ENCODE data around the gene PKP2. TPM values are rescaled to one million over a fixed set of nuclear protein-coding genes. Genes with fewer than 3 reads are reported as not detected.

The PKP2 gene
- total RNA-seq (2014; rRNA removed; shearing (Covaris generic)) = not detected in 2 replicates
- not detected in 2 replicates for total RNA-seq (2022)
- Bru-seq, nascent RNA = percentile 10 among the genes with signal in this experiment
- BruChase-seq, experiment 1, labeled RNA remaining after a 6-hour chase = percentile 7 among the genes with signal in this experiment
- BruChase-seq, experiment 2, labeled RNA remaining after a 2-hour chase = percentile 10 among the genes with signal in this experiment
- long read RNA-seq = 0 reads

DNA sequence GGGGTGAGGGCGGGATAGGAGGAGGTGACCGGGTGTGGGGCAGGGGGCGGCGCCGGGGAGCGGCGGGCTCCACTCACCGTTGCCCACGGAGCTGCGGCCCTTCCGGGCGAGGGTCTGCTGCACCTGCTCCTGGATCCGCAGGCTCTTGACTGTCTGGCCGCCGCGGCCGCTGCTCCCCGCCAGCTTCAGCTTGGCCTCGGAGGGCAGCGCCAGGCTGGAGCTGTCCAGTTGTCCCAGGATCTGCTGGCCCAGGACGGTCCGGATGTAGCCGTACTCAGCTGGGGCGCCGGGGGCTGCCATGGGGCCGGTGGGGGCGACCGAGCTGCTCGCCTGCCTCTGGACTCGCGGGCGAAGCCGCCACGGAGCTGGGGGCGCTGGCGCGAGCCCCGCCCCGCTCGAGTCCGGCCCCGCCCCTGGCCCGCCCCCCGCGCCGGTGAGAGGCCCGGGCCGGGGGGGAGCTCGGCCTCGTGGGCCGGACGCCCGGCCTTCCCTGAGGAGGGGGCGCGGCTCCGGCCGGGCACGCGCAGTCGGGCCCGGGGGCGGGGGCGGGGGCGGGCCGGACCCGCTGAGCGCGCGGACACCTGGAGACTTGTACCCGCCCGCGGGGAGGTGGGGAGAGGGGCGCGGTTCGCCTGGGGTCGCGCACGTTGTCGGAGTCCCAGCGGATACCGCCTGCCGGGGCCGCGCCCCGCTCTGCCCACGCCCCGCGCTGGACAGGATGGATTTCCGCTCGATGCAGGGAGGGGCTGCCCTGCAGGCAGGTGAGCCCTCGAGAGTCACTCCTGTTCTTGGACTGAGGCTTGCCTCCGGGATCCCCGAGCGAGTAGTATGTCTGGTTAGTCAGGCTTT, at the start of gene PKP2:
Gene PKP2 (minus strand): TSS at position 346 of the 849 bp plus-strand sequence. CDS start 46 bp downstream, at position 300.
- no peak for TF ChIP-seq EZH2phosphoT487 (IDR thresholded peaks at IDR 0.05; ENCODE audit: borderline replicate concordance, low read depth, low read length)
- TF ChIP-seq, protein P1, sequence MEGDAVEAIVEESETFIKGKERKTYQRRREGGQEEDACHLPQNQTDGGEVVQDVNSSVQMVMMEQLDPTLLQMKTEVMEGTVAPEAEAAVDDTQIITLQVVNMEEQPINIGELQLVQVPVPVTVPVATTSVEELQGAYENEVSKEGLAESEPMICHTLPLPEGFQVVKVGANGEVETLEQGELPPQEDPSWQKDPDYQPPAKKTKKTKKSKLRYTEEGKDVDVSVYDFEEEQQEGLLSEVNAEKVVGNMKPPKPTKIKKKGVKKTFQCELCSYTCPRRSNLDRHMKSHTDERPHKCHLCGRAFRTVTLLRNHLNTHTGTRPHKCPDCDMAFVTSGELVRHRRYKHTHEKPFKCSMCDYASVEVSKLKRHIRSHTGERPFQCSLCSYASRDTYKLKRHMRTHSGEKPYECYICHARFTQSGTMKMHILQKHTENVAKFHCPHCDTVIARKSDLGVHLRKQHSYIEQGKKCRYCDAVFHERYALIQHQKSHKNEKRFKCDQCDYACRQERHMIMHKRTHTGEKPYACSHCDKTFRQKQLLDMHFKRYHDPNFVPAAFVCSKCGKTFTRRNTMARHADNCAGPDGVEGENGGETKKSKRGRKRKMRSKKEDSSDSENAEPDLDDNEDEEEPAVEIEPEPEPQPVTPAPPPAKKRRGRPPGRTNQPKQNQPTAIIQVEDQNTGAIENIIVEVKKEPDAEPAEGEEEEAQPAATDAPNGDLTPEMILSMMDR (conservative IDR thresholded peaks at IDR 0.05; ENCODE audit: low read length) = no peak

DNA sequence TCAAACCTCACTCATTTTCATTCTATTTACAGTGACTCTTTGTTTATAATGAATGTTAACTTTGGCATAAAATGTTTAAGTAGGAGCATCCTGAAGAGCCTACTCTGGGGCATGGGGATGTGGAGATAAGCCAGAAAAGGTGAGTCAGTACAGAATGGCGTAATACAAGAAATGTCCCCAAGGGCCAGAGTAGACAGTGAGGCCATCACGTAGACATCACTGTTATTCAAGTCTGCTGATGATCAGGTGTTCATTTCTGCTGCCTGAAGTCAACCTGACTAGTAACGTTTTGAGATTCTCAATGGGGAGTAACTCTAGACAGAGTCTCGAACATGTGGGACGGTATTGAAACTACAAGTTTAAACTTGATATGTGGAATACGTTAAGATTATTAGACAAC, 47.6 kb upstream of the PKP2 start:
- no peaks in the 10 kb centered on the region for H3K9me3 ChIP-seq (ENCODE audit: low read length)
- ChIA-PET POLR2A (no interaction called here), CTCF (ENCODE audit: unreplicated experiment) (no interaction called here)
- H3K4me1 ChIP-seq (ENCODE audit: insufficient read depth, low read length, poor library complexity, severe bottlenecking) = no peaks in the 10 kb centered on the region
- no peak overlapping the region for H3K4me3 ChIP-seq (ENCODE audit: low read depth, low read length, poor library complexity, severe bottlenecking)
- no peak overlapping the region for H2AFZ ChIP-seq (ENCODE audit: low read length)
- H3K79me2 ChIP-seq (ENCODE audit: insufficient read depth, low read depth, low read length) = no peaks in the 10 kb centered on the region
- intact Hi-C loops (cut with micrococcal nuclease; ENCODE audit: unreplicated experiment) = no loop called here
- TF ChIP-seq, protein P1 (conservative IDR thresholded peaks at IDR 0.05; ENCODE audit: low read length) = no peak
- TF ChIP-seq EZH2phosphoT487 (IDR thresholded peaks at IDR 0.05; ENCODE audit: borderline replicate concordance, low read depth, low read length) = no peak
- no peaks in the 10 kb centered on the region for H4K20me1 ChIP-seq (ENCODE audit: insufficient read depth, low read length)
- no peak overlapping the region for H3K27ac ChIP-seq (ENCODE audit: low read depth, low read length, poor library complexity, severe bottlenecking)
- no peak overlapping the region for H3K4me2 ChIP-seq (ENCODE audit: low read length)
- no peaks in the 10 kb centered on the region for H3K9me2 ChIP-seq (ENCODE audit: insufficient read depth, low read length)
- H3K36me3 ChIP-seq (ENCODE audit: insufficient read depth, low read length) = no peaks in the 10 kb centered on the region
- no peak for DNase-seq (ENCODE audit: low spot score)
- BruUV-seq (replicated peaks) = no TSS peak

More for the DNA sequence above, at the start of gene PKP2:
- Histone ChIP-seq H3K4me2 (ENCODE audit: low read length) (no peak within 1 kb of the TSS), H3K9me3 (ENCODE audit: low read length) (no peaks in the 10 kb centered on the region), H3K4me3 (ENCODE audit: low read depth, low read length, poor library complexity, severe bottlenecking) (no peak within 1 kb of the TSS), H3K4me1 (ENCODE audit: insufficient read depth, low read length, poor library complexity, severe bottlenecking) (no peaks in the 10 kb centered on the region), H3K9me2 (ENCODE audit: insufficient read depth, low read length) (no peaks in the 10 kb centered on the region), H4K20me1 (ENCODE audit: insufficient read depth, low read length) (no peaks in the 10 kb centered on the region), H2AFZ (ENCODE audit: low read length) (no peak within 1 kb of the TSS), H3K27ac (ENCODE audit: low read depth, low read length, poor library complexity, severe bottlenecking) (no peak within 1 kb of the TSS), H3K36me3 (ENCODE audit: insufficient read depth, low read length) (no peaks in the 10 kb centered on the region), H3K79me2 (ENCODE audit: insufficient read depth, low read depth, low read length) (no peaks in the 10 kb centered on the region)
- ChIA-PET POLR2A (no interaction called here), CTCF (ENCODE audit: unreplicated experiment) (no interaction called here)
- no peak for DNase-seq (ENCODE audit: low spot score)
- intact Hi-C loops (cut with micrococcal nuclease; ENCODE audit: unreplicated experiment) = no loop called here
- BruUV-seq (replicated peaks) = no TSS peak

DNA sequence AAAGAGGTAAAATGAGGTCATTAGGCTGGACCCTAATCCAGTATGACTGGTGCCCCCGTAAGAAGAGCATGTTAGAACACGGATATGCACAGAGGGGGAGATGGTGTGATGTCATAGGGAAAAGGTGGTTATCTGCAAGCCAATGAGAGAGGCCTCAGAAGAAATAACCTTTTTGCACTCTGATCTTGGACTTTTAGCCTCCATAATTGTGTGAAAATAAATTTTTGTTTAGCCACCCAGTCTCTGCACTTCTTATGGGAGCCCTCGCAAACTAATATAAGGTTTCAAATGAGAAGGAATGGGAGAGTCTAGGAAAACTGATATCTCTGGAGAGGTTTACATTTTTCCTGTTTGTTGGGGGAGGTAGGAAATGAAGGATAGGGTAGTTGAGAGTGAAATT, 43.2 kb upstream of the PKP2 start:
- ChIA-PET POLR2A (no interaction called here), CTCF (ENCODE audit: unreplicated experiment) (no interaction called here)
- Histone ChIP-seq H3K36me3 (ENCODE audit: insufficient read depth, low read length) (no peaks in the 10 kb centered on the region), H4K20me1 (ENCODE audit: insufficient read depth, low read length) (no peaks in the 10 kb centered on the region; the same call in 1 of the 2 replicates), H3K4me2 (ENCODE audit: low read length) (no peak overlapping the region), H2AFZ (ENCODE audit: low read length) (no peak overlapping the region), H3K27ac (ENCODE audit: low read depth, low read length, poor library complexity, severe bottlenecking) (no peak overlapping the region), H3K9me3 (ENCODE audit: low read length) (no peaks in the 10 kb centered on the region), H3K4me3 (ENCODE audit: low read depth, low read length, poor library complexity, severe bottlenecking) (no peak overlapping the region), H3K9me2 (ENCODE audit: insufficient read depth, low read length) (no peaks in the 10 kb centered on the region), H3K79me2 (ENCODE audit: insufficient read depth, low read depth, low read length) (no peaks in the 10 kb centered on the region), H3K4me1 (ENCODE audit: insufficient read depth, low read length, poor library complexity, severe bottlenecking) (no peaks in the 10 kb centered on the region)
- intact Hi-C loops (cut with micrococcal nuclease; ENCODE audit: unreplicated experiment) = no loop called here
- BruUV-seq (replicated peaks) = no TSS peak
- TF ChIP-seq EZH2phosphoT487 (IDR thresholded peaks at IDR 0.05; ENCODE audit: borderline replicate concordance, low read depth, low read length) = no peak
- TF ChIP-seq, protein P1 (conservative IDR thresholded peaks at IDR 0.05; ENCODE audit: low read length) = no peak
- DNase-seq (ENCODE audit: low spot score) = no peak

Data from OCI-LY7 (cell line).